Activated effector memory CD4-positive, alpha-beta T cell treated with Interleukin-2 at 50 U/mL for 16 hours (primary cell): ENCODE results near the gene GJA1.
"Not testable (repeated sequence)": the region's sequence is repeated elsewhere in the genome, so short reads cannot be mapped to it uniquely, and the experiment has no call there.

Source experiments
- DNase-seq: peaks from one replicate; pipeline ENCODE4 v3.0.0-alpha.2; 2020

The GJA1 gene

GRCh38 chr6:121435444-121436069, at the start of gene GJA1:
GJA1 (plus strand) TSS chr6:121435646; CDS start chr6:121446848, 11,202 bp downstream.
- no peak for DNase-seq

GRCh38 chr6:121386551-121386950, 48.9 kb upstream of the GJA1 start:
- not testable (repeated sequence) for DNase-seq

- DNase-seq, result no peak
These were observed 46.0 kb upstream of the GJA1 start for GRCh38 chr6:121389419-121389818.

- DNase-seq, result no peak
These were observed 41.5 kb upstream of the GJA1 start for GRCh38 chr6:121393731-121394505.

- no peak for DNase-seq
These were observed 39.7 kb upstream of the GJA1 start for GRCh38 chr6:121395736-121396135.

GRCh38 chr6:121397188-121397587, 38.3 kb upstream of the GJA1 start:
- not testable (repeated sequence) for DNase-seq

GRCh38 chr6:121398127-121398526, 37.3 kb upstream of the GJA1 start:
- DNase-seq, result no peak

- no peak for DNase-seq
These were observed 35.5 kb upstream of the GJA1 start for GRCh38 chr6:121399966-121400365.

GRCh38 chr6:121403964-121404363, 31.5 kb upstream of the GJA1 start:
- no peak for DNase-seq

GRCh38 chr6:121405306-121405705, 30.1 kb upstream of the GJA1 start:
- no peak for DNase-seq

GRCh38 chr6:121408321-121408720, 27.1 kb upstream of the GJA1 start:
- DNase-seq, result no peak

- no peak for DNase-seq
These were observed 21.6 kb upstream of the GJA1 start for GRCh38 chr6:121413879-121414278.

GRCh38 chr6:121418346-121418745, 17.1 kb upstream of the GJA1 start:
- no peak for DNase-seq

- no peak for DNase-seq
These were observed 8.8 kb upstream of the GJA1 start for GRCh38 chr6:121426686-121427085.

- DNase-seq, result no peak
These were observed 6.3 kb upstream of the GJA1 start for GRCh38 chr6:121428872-121429756.

- DNase-seq, result no peak
These were observed 4.7 kb upstream of the GJA1 start for GRCh38 chr6:121430514-121431460.

GRCh38 chr6:121431776-121432175, 3.7 kb upstream of the GJA1 start:
- not testable (repeated sequence) for DNase-seq

GRCh38 chr6:121434037-121434770, 1.2 kb upstream of the GJA1 start:
- no peak for DNase-seq

- DNase-seq, result no peak
These were observed 920 bp downstream of the GJA1 start for GRCh38 chr6:121436274-121436857.

- DNase-seq, result no peak
These were observed 1.8 kb downstream of the GJA1 start for GRCh38 chr6:121436960-121437850.
